NCI-H2107 (cell line): ENCODE results near the gene NELL1.
A peak's percentile ranks its signal among the peaks of the same experiment; 100 is the strongest.

Experiments used
- DNase-seq: peaks from one replicate; lab custom pipeline; 2025; lab: John Stamatoyannopoulos, UW

NELL1 gene

GRCh38 chr11:20668844-20669819 is at the start of gene NELL1:
Gene NELL1, plus strand, starts transcription at chr11:20669586.
- no peak for DNase-seq

- DNase-seq = no peak
Measured at GRCh38 chr11:20620988-20621387, 48.4 kb upstream of the NELL1 start.

- DNase-seq = no peak
Measured at GRCh38 chr11:20621679-20622078, 47.7 kb upstream of the NELL1 start.

GRCh38 chr11:20623252-20623651 is 46.1 kb upstream of the NELL1 start:
- no peak for DNase-seq

- DNase-seq = no peak
Measured at GRCh38 chr11:20626279-20626678, 43.1 kb upstream of the NELL1 start.

GRCh38 chr11:20627026-20627425 is 42.4 kb upstream of the NELL1 start:
- DNase-seq = no peak

GRCh38 chr11:20627701-20628100 is 41.7 kb upstream of the NELL1 start:
- DNase-seq = no peak

GRCh38 chr11:20631519-20632168 is 37.7 kb upstream of the NELL1 start:
- DNase-seq = no peak

- no peak for DNase-seq
Measured at GRCh38 chr11:20632169-20632532, 37.2 kb upstream of the NELL1 start.

- no peak for DNase-seq
Measured at GRCh38 chr11:20634044-20634443, 35.3 kb upstream of the NELL1 start.

GRCh38 chr11:20634781-20635180 is 34.6 kb upstream of the NELL1 start:
- no peak for DNase-seq

GRCh38 chr11:20638074-20638473 is 31.3 kb upstream of the NELL1 start:
- no peak for DNase-seq

- DNase-seq = no peak
Measured at GRCh38 chr11:20639688-20640087, 29.7 kb upstream of the NELL1 start.

GRCh38 chr11:20640401-20640800 is 29.0 kb upstream of the NELL1 start:
- no peak for DNase-seq

- no peak for DNase-seq
Measured at GRCh38 chr11:20644360-20644759, 25.0 kb upstream of the NELL1 start.

GRCh38 chr11:20647976-20648565 is 21.3 kb upstream of the NELL1 start:
- DNase-seq = peak; percentile 67

GRCh38 chr11:20652150-20652806 is 17.1 kb upstream of the NELL1 start:
- no peak for DNase-seq

- DNase-seq = no peak
Measured at GRCh38 chr11:20654038-20654437, 15.3 kb upstream of the NELL1 start.

- no peak for DNase-seq
Measured at GRCh38 chr11:20656901-20657300, 12.5 kb upstream of the NELL1 start.

- peak; percentile 23 for DNase-seq
Measured at GRCh38 chr11:20658135-20658534, 11.3 kb upstream of the NELL1 start.

- DNase-seq = no peak
Measured at GRCh38 chr11:20661445-20661844, 7.9 kb upstream of the NELL1 start.

GRCh38 chr11:20661850-20662249 is 7.5 kb upstream of the NELL1 start:
- DNase-seq = no peak
